ENCODE data around the gene PITPNM1.

DNA sequence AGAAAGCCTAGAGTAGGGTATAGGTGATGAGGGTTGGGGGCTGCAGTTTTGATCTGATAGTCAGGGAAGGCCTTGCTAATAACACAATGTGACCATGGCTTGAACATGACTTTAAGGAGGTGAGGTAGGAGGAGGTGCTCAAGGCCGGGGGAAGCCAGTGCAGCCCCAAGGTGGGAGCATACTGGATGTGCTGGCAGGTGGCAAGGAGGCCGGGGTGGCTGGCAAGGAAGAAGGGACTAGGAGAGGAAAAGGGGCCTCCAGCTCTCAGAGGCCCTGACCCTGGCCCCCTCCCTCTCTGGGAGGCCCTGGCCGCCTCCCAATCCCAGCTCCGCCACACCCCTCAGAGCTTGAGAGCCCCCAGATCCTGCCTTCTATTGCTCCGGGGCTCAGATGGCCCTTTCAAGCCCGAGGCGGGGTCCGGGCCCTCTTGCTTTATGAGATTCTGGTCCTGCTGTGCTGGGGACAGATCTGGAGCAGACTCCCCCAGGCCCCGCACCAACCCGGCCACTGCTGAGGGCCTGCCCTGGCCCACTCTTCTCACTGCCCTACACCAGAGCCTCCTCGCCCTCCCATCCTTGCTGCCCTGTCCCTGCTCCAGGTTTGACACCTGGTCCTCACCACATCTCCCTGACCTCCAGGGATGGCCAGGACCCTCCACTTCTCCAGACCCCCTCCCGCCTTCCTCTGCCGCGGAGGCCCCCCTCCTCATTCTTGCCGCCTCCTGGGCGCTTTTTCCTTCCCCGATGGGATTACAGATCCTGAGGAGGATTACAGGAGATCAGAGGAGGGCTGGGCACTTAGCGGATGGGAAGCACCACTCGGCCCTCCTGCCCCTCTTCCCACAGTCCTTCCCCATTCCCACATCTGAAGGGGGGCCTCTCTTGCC is 1.8 kb downstream of the PITPNM1 start:
- TF ChIP-seq CTCF (conservative IDR thresholded peaks at IDR 0.05): no peak
- TF ChIP-seq ZFX (IDR thresholded peaks at IDR 0.05): no peak
